Anterior cingulate cortex (tissue), 58 donors: ENCODE data around the gene DMRTC2.

Source experiments
- DNase-seq, 58 donors: peaks; one replicate each; lab custom pipeline; 2025; lab: John Stamatoyannopoulos, UW

The DMRTC2 gene

DNA sequence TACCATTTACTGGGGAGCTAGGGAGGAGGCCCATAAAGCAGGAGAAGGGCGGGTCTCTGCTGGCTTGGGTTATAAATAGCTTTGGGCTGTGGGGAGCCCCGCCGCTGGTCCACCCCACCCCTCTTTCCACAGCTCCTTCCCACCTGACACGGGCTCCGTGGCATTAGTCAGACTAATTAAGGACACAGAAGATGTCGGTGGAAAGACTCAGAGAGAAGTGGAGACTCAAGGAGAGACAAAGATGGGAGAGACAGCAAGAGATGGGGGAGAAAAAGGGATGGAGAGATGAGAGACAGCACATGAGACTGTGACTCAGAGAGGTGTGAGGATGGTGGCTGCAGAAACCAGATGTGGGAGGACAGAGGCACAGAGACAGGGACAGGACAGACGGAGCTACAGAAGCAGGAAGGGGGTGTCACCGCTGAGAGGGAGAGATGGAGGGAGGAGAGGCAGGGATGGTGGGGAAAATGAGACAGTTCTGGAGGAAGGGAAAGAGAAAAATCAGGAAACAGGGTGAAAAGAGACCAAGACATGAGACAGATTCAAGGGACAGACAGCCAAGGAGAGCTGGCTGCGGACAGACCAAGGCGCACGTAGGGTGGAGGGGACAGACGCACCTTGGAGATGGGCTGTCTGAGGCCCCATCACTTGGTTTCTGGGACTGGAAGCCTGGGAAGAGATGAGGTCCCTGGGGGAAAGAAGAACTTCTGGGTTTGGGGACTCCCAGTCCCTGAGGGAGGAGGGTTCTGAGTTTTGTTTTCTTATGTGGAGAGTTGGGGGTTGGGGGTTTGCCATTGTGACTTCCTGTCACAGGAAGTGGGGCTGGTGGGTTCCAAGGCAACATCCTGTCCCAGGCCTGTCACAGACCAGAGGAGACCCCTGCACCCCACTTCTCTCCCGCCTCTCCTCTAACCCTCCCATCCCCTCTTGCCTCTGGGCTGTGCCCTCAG is 42.2 kb downstream of the DMRTC2 start:
- no peak for DNase-seq

DNA sequence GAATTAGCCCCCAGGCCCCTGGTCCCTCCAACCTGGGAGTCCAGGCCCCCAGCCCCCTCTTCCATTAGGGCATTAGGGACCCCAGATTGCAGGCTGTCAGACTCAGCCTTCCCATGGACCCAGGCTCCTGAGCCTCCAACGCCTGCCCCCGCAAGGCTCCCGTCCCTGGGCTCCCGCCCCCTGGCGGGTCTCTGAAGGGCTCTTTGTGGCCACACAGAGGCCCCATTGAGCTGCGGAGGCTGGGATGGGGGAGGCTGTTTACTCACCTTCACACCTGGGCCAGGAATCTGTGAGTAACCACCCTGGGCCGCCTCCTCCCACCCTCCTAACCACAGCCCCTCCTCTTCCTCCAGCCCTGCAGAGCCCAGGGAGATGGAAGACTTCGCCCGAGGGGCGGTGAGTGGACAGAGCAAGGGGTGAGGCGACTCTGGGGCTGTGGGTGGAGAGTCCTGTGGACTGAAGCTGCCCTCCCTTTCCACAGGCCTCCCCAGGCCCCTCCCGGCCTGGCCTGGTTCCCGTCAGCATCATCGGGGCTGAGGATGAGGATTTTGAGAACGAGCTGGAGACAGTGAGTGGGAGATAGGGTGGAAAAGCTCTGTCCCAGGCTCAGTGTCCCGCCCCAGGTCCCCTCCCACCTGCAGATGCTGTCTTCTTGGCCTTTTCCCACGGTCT is 43.0 kb downstream of the DMRTC2 start:
- peak in 38 of 58 donors; percentile 7 to 74 (median 48) for DNase-seq

DNA sequence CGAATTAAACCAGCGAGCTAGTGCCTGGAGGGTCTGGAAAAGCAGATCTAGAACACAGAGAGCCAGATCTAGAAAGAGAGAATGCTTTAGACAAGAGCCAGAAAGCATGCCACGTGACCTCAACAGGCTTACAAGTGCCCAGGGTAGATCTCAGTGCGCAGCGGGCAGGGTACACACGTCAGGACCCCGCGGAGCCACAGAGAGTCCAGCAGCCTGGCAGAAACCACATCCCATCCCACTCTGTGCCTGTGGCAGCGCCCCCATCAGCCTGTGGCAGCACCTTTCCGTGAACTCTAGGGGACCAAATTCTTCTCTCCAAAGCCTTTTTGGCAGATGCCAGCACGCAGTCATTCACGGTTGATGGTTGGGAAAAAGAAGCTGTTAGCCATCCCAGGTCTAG is 44.1 kb downstream of the DMRTC2 start:
- DNase-seq, result no peak

DNA sequence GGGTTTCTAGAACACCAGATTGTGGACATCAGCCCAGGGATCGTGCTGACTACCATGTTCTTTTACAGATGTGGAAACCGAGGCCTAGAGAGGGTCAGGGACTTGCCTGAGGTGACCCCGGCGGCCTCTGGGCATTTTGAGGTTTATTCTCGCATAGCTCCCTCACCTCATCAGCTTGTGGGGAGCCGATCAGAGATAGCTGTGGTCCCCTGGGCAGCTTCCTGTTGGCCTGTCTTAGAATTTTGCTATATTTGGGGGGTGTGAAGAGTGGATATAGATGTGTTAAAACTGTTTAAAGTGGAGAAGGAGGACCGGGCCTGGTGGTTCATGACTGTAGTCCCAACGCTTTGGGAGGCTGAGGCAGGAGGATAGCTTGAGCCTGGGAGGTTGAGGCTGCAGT is 45.1 kb downstream of the DMRTC2 start:
- no peak for DNase-seq

DNA sequence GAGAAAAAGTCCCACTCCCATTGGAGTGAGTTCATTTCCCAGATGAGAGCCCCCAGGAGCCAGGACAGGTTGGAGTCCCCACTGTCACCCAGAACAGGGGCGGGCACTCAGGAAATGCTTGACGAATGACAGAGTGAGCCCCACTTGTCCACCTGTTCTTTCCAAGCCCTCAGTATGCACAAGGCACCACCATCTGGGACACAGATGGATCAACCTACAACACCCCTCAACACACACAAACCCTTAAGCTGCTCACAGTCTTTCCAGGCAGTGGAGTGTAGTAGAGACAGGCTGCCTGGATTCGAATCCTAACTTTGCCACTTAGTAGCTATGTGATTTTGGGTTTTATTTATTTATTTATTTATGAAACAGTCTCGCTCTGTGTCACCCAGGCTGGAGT is 46.1 kb downstream of the DMRTC2 start:
- no peak for DNase-seq

DNA sequence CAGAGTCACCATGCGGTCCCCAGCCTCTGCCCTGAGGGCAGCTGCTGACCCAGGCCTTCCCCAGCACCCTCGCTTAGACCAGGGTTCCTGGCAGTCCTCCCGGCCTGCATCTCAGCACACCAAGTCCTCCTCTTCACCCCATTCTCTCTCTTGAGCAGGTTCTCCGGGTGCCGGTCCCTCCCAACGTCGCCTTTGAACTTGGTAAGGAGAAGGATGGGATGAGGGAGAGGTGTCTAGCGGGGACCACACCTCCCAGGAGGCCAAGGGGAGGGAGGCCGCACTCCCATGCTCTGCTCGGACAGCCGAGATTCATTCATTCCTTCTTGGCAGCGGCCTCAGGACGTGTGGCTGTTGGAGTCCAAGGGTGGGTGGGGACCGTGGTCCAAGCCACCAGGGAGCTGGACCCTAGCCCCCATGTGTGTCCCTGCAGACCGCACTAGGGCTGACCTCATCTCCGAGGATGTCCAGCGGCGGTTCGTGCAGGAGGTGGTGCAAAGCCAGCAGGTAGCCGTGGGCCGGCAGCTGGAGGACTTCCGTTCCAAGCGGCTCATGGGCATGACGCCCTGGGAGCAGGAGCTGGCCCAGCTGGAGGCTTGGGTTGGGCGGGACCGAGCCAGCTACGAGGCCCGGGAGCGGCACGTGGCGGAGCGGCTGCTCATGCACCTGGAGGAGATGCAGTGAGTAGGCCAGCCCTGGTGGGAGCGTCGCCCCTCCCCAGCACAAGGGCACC is 47.5 kb downstream of the DMRTC2 start:
- DNase-seq, result no peak

DNA sequence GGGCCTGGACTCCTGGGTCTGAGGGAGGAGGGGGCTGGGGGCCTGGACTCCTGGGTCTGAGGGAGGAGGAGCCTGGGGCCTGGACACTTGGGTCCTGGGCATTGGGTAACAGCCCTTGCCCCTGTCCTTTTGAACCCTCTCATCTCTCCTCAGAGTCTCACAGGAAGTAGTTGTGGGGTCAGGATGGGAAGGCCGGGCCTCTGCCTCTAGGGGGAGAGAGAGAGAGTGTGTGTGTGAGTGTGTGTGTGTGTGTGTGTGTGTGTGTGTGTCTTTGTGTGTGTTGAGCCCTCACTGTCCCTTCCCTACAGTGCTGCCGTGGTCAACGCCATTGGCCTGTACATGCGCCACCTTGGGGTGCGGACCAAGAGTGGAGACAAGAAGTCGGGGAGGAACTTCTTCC is 49.1 kb downstream of the DMRTC2 start:
- DNase-seq, result no peak

DNA sequence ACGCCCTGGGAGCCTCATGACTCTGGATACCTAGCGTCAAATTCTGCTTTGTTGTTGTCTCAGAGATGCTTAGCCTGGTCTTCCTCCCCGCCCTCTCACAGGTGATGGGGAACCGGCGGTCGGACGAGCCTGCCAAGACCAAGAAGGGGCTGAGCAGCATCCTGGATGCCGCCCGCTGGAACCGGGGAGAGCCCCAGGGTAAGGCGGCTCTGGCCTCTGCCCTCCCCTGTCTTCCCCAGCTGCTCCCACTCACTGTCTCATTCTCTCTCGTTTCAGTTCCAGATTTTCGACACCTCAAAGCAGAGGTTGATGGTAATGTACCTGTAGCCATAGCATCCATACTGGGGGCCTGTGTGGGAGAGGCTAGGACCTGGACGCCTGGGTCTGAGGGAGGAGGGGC is 49.5 kb downstream of the DMRTC2 start:
- DNase-seq, result no peak

DNA sequence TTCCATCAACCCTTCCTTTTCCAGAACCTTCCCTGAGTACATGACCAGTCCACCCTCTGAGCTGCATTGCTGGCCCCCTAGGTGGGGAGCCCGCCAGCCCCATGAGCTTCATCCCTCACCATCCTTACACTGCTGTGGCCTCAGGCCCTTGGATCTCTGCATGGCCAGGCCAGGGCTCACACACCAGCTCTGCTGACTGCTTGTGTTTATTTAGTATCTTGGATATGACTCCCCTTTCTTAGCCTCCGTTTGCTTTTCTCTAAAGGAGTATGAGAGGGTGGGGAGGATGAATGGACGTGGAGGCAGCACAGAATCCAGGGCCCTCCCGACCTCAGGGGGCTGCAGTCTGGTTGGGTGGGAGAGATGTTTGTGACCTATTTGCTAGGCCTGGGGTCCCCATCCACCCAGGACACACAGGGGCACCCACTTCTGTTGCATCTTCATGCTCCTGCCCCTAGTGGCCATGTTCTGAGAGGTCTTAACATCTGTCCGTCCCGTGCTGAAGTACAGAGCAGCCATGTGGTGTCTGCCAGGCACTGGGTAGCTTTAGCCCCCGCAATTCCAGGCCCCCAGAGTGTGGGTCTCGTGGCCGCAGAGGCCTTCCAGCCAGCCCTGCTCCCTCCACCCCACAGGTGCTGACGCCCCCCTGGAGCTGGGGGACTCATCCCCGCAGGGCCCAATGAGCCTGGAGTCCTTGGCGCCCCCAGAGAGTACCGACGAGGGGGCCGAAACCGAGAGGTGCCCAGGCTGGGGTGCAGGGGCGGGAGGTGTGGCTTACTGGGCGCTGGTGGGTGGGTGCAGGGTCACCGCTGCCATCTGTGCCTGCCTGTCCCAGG is 51.1 kb downstream of the DMRTC2 start:
- no peak for DNase-seq

DNA sequence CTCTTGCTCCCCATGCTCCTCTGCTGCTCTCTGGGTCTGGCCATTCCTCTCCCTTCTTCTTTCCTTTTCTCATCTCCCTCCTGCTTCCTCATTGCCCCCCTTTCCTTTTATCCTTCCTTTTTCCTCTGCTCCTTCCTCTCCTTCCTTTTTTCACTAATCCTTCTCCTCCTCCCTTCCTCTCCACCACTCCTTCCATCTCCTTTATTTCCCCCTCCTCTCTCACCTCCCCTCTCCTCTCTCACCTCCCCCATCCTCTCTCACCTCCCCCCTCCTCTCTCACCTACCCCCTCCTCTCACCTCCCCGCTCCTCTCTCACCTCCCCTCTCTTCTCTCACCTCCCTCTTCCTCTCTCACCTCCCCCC is 51.7 kb downstream of the DMRTC2 start:
- DNase-seq, result no peak

DNA sequence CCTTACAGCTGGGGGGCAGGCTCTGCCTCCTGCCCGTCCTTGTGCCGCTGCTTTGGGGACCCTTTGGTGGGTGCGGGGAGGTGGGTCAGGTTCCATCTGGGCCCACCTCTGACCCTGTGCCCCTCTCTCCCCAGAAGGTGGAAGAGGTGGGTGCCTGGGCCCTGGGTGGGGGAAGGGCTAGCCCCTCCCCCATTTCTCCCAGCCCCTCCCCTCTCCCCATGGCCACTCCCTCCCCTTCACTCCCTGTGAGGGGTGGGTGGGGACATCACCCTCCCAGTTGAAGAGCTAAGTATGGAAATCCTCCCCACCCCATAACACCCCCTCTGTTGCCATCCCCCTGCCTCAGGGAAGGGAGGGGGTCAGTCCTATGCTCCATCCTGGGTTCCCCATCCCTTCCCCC is 52.3 kb downstream of the DMRTC2 start:
- DNase-seq, result no peak

DNA sequence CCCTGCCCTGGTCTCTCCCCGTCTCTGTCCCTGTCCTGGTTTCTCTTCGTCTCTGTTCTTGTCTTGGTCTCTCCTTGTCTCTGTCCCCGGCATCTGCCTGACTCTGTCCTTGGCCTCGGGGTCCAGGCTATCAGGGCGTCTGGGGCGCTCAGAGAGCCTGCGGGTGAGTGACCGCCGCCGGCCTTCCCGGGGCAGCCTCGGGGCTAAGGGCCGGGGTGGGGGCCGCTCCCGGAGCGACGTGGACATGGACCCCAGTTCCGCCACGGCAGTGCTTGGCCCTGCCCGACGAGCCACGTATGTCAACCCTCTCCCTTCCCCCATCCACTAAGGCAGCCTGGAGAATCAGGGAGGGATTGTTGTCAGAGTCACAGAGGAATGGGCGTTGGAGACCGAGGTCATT is 53.0 kb downstream of the DMRTC2 start:
- DNase-seq, result no peak

DNA sequence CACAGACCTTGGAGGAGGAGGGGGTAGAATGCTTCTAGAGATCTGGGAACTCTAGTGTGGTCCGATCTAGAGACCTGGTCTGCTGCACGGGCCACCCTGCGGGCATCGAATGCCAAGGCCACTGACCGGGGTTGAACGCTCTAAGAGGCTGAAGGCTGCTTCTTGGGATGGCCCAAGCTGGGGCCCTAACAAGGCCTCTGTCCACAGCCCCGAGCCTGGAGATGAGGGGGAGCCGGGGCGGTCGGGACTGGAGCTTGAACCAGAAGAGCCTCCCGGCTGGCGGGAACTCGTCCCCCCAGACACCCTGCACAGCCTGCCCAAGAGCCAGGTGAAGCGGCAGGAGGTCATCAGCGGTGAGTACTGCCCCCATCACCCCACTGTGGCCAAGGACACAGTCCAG is 53.4 kb downstream of the DMRTC2 start:
- no peak for DNase-seq
